22Rv1 (cell line): ENCODE results near the gene NFKBIE.

ENCODE experiments used
- H3K27ac ChIP-seq: fragments of 450-650 bp; 2 replicates; pipeline ENCODE4 v1.5.1; 2017
- CTCF ChIP-seq: fragments of 450-650 bp; IDR thresholded peaks from 2 replicates; pipeline ENCODE4 v1.5.1; 2017; ENCODE audit warnings: mild to moderate bottlenecking
- ZFX ChIP-seq: fragments of 450-650 bp; IDR thresholded peaks from 2 replicates; pipeline ENCODE4 v1.6.1; 2017; ENCODE audit warnings: antibody characterized with exemption, borderline replicate concordance

Gene NFKBIE

GRCh38 chr6:44276667-44277640, 11.6 kb upstream of the NFKBIE start:
- no peak overlapping the region for H3K27ac ChIP-seq
- TF ChIP-seq CTCF (no peak), ZFX (no peak)

- H3K27ac ChIP-seq = no peak overlapping the region
Observed at GRCh38 chr6:44275749-44276648, 10.6 kb upstream of the NFKBIE start.

GRCh38 chr6:44275271-44275748, 10.0 kb upstream of the NFKBIE start:
- TF ChIP-seq CTCF = no peak
- TF ChIP-seq ZFX = no peak
- no peak overlapping the region for H3K27ac ChIP-seq

More at GRCh38 chr6:44275749-44276648, 10.6 kb upstream of the NFKBIE start:
- TF ChIP-seq ZFX = no peak
- TF ChIP-seq CTCF = no peak

- TF ChIP-seq ZFX = no peak
- no peak for TF ChIP-seq CTCF
- no peak overlapping the region for H3K27ac ChIP-seq
Observed at GRCh38 chr6:44273617-44274016, 8.3 kb upstream of the NFKBIE start.

GRCh38 chr6:44272999-44273566, 7.7 kb upstream of the NFKBIE start:
- no peak for TF ChIP-seq ZFX
- no peak for TF ChIP-seq CTCF
- no peak overlapping the region for H3K27ac ChIP-seq

- TF ChIP-seq CTCF (no peak), ZFX (no peak)
- no peak overlapping the region for H3K27ac ChIP-seq
Observed at GRCh38 chr6:44272529-44272928, 7.2 kb upstream of the NFKBIE start.
